Ishikawa (cell line): Measurements from ENCODE around the gene TBC1D22A.

Experiments used
- CEBPB ChIP-seq: IDR thresholded peaks from 2 replicates; pipeline ENCODE4 v1.6.1; 2012
- CREB1 ChIP-seq: IDR thresholded peaks from 2 replicates; pipeline ENCODE4 v1.6.1; 2012; ENCODE audit warnings: low read depth
- EGR1 ChIP-seq: IDR thresholded peaks from 2 replicates; pipeline ENCODE4 v1.6.1; 2012
- EP300 ChIP-seq: IDR thresholded peaks from 2 replicates; pipeline ENCODE4 v1.6.1; 2012; ENCODE audit warnings: borderline replicate concordance
- MAX ChIP-seq: IDR thresholded peaks from 2 replicates; pipeline ENCODE4 v1.6.1; 2012
- NFIC ChIP-seq: IDR thresholded peaks from 2 replicates; pipeline ENCODE4 v1.6.1; 2012
- RAD21 ChIP-seq: IDR thresholded peaks from 2 replicates; pipeline ENCODE4 v1.6.1; 2012; ENCODE audit warnings: low read depth
- YY1 ChIP-seq: IDR thresholded peaks from 2 replicates; pipeline ENCODE4 v1.6.1; 2012; ENCODE audit warnings: low read depth

DNA sequence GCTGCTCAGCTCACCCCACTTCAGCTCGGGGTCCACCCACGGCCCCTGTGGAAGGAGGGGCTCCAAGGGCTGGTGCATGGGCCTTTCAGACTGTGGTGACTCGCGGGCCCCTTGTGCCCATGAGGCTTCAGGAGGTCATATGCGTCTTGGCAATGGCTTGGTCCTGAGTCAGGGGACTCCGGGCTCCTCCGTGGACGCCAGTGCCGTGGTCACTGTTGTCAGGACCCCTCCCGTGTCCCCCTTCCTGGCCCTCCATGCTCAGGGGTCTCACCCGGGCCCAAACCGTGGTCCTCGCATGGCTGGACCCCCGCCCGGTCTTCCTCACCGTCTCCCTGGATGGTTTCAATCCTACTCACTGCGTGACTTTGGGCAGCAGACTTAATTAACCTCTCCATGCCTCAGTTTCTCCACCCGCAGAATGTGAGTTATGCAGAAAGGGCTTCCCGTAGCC lies 436.4 kb downstream of the TBC1D22A start:
- TF ChIP-seq NFIC (no peak), CEBPB (no peak), EP300 (no peak), RAD21 (no peak), EGR1 (no peak), CREB1 (no peak), YY1 (no peak), MAX (no peak)
